ENCODE results near the gene ARHGAP20. TPM values are rescaled to one million over a fixed set of nuclear protein-coding genes. Genes with fewer than 3 reads are reported as not detected.

Gene ARHGAP20
- total RNA-seq, 1 experiment from 2014 or later: not detected

GRCh38 chr11:110606415-110606814 is 105.8 kb downstream of the ARHGAP20 start:
- no peaks in the 10 kb centered on the region for H3K9me3 ChIP-seq (ENCODE audit: insufficient read depth, low read depth)
- CTCF ChIA-PET: no interaction called here
- no peaks in the 10 kb centered on the region for H3K4me1 ChIP-seq (replicated peaks; ENCODE audit: insufficient read depth)
- no peaks in the 10 kb centered on the region for H3K27me3 ChIP-seq (ENCODE audit: insufficient read depth, low read depth)
- no TSS peak for BruUV-seq (replicated peaks)
- POLR2A ChIA-PET (ENCODE audit: unreplicated experiment): no interaction called here
- H3K4me3 ChIP-seq: no peak overlapping the region
- H3K79me2 ChIP-seq (ENCODE audit: low read depth): no peaks in the 10 kb centered on the region
- no peak for DNase-seq
- no peak for TF ChIP-seq EZH2 (IDR thresholded peaks at IDR 0.05; ENCODE audit: low read depth)
- TF ChIP-seq, protein P1, sequence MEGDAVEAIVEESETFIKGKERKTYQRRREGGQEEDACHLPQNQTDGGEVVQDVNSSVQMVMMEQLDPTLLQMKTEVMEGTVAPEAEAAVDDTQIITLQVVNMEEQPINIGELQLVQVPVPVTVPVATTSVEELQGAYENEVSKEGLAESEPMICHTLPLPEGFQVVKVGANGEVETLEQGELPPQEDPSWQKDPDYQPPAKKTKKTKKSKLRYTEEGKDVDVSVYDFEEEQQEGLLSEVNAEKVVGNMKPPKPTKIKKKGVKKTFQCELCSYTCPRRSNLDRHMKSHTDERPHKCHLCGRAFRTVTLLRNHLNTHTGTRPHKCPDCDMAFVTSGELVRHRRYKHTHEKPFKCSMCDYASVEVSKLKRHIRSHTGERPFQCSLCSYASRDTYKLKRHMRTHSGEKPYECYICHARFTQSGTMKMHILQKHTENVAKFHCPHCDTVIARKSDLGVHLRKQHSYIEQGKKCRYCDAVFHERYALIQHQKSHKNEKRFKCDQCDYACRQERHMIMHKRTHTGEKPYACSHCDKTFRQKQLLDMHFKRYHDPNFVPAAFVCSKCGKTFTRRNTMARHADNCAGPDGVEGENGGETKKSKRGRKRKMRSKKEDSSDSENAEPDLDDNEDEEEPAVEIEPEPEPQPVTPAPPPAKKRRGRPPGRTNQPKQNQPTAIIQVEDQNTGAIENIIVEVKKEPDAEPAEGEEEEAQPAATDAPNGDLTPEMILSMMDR (conservative IDR thresholded peaks at IDR 0.05): no peak
- H3K36me3 ChIP-seq (ENCODE audit: low read depth): no peaks in the 10 kb centered on the region
- H3F3A ChIP-seq (ENCODE audit: insufficient read depth, low read depth): no peaks in the 10 kb centered on the region
- H3K27ac ChIP-seq: no peak overlapping the region
- H2AFZ ChIP-seq: no peak overlapping the region
- no peaks in the 10 kb centered on the region for H4K20me1 ChIP-seq (ENCODE audit: insufficient read depth)
- intact Hi-C loops (cut with micrococcal nuclease; ENCODE audit: unreplicated experiment): no loop called here
- H3K4me2 ChIP-seq: no peak overlapping the region
- no peaks in the 10 kb centered on the region for H3K9me2 ChIP-seq (ENCODE audit: insufficient read depth)

- H3K4me1 ChIP-seq (replicated peaks; ENCODE audit: insufficient read depth): no peaks in the 10 kb centered on the region
- H3K9me2 ChIP-seq (ENCODE audit: insufficient read depth): no peaks in the 10 kb centered on the region
- ChIA-PET CTCF (no interaction called here), POLR2A (ENCODE audit: unreplicated experiment) (no interaction called here)
- TF ChIP-seq EZH2 (IDR thresholded peaks at IDR 0.05; ENCODE audit: low read depth): no peak
- TF ChIP-seq, protein P1 (conservative IDR thresholded peaks at IDR 0.05): no peak
- H3K79me2 ChIP-seq (ENCODE audit: low read depth): no peaks in the 10 kb centered on the region
- H3K27me3 ChIP-seq (ENCODE audit: insufficient read depth, low read depth): no peaks in the 10 kb centered on the region
- intact Hi-C loops (cut with micrococcal nuclease; ENCODE audit: unreplicated experiment): no loop called here
- no peak overlapping the region for H3K27ac ChIP-seq
- no peaks in the 10 kb centered on the region for H3K9me3 ChIP-seq (ENCODE audit: insufficient read depth, low read depth)
- H2AFZ ChIP-seq: no peak overlapping the region
- no peaks in the 10 kb centered on the region for H3K36me3 ChIP-seq (ENCODE audit: low read depth)
- BruUV-seq (replicated peaks): no TSS peak
- DNase-seq: no peak
- H3K4me3 ChIP-seq: no peak overlapping the region
- no peaks in the 10 kb centered on the region for H4K20me1 ChIP-seq (ENCODE audit: insufficient read depth)
- H3K4me2 ChIP-seq: no peak overlapping the region
- no peaks in the 10 kb centered on the region for H3F3A ChIP-seq (ENCODE audit: insufficient read depth, low read depth)
Measured at GRCh38 chr11:110601936-110602335, 110.3 kb downstream of the ARHGAP20 start.

GRCh38 chr11:110600322-110600721 is 111.9 kb downstream of the ARHGAP20 start:
- Histone ChIP-seq H2AFZ (no peak overlapping the region), H3K9me2 (ENCODE audit: insufficient read depth) (no peaks in the 10 kb centered on the region), H3F3A (ENCODE audit: insufficient read depth, low read depth) (no peaks in the 10 kb centered on the region), H3K27ac (no peak overlapping the region), H3K36me3 (ENCODE audit: low read depth) (no peaks in the 10 kb centered on the region), H3K4me1 (replicated peaks; ENCODE audit: insufficient read depth) (no peaks in the 10 kb centered on the region), H3K27me3 (ENCODE audit: insufficient read depth, low read depth) (no peaks in the 10 kb centered on the region), H3K4me2 (no peak overlapping the region), H3K4me3 (no peak overlapping the region), H3K79me2 (ENCODE audit: low read depth) (no peaks in the 10 kb centered on the region), H4K20me1 (ENCODE audit: insufficient read depth) (no peaks in the 10 kb centered on the region), H3K9me3 (ENCODE audit: insufficient read depth, low read depth) (no peaks in the 10 kb centered on the region)
- TF ChIP-seq, protein P1 (conservative IDR thresholded peaks at IDR 0.05): no peak
- TF ChIP-seq EZH2 (IDR thresholded peaks at IDR 0.05; ENCODE audit: low read depth): no peak
- CTCF ChIA-PET: no interaction called here
- POLR2A ChIA-PET (ENCODE audit: unreplicated experiment): no interaction called here
- BruUV-seq (replicated peaks): no TSS peak
- DNase-seq: no peak
- intact Hi-C loops (cut with micrococcal nuclease; ENCODE audit: unreplicated experiment): no loop called here

Data from PC-9 (cell line).